Activated CD4-positive, alpha-beta T cell treated with anti-CD3 and anti-CD28 coated beads, Interleukin-2, amount 50 U/mL, for 16 hours (primary cell): ENCODE measurements around the gene FMNL2.
A peak's percentile ranks its signal among the peaks of the same experiment; 100 is the strongest.
"Not testable (repeated sequence)": the region's sequence is repeated elsewhere in the genome, so short reads cannot be mapped to it uniquely, and the experiment has no call there.

Experiments used
- DNase-seq: peaks from one replicate; pipeline ENCODE4 v3.0.0-alpha.2; 2020

Gene FMNL2

DNA sequence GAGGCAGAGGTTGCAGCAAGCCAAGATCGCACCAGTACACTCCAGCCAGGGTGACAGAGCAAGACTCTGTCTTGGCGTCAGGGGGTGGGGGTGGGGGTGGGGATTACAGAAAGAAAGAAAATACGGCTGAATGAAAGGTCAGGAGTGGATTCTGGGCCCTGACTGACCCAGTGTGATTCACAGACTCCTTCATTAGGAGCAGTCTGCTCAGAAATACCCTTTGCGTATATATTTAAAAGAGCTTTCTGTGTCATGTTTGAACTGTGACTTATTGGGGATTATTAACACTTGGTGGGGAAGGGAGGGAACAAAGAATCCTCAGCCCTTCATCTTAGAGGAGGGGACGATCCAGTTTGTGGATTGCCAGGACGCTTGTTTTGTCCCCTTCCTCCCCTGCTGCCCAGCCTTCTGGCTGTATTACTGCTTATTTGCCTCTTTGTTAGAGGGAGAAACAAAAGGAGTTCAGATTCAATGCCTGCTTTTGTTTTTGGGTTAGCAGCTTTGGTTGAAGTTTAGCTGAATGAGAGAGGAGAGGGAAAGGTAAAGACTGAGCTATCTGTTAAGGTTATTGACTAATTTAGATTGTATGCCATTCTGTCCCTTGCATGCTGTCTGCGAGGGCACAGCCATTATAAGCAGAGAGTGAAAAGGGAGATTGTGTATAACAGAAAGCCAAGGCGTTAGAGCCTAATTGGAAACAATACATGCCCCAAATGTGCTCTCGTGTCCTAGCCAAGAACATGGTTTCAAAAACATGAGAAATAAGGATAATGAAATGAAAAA is 118.3 kb downstream of the FMNL2 start:
- no peak for DNase-seq

DNA sequence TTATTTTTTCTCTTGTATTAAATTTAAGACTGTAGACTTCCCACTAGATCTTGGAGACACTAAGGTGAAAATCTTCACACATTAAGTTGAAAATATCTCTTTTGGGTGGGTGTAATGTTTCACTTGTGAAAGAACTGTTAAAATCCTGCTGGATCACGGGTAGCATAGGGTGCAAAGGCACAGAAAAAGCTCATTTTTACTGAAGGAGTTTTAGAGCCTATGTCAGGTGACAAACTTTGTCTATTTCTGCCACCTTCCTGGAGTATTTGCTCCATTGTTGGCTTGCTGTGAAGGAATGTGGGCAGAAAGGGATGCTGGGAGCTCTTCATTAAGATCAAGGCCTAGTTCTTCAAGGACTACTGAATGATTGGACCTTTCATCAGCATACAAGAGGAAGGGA is 119.4 kb downstream of the FMNL2 start:
- no peak for DNase-seq

DNA sequence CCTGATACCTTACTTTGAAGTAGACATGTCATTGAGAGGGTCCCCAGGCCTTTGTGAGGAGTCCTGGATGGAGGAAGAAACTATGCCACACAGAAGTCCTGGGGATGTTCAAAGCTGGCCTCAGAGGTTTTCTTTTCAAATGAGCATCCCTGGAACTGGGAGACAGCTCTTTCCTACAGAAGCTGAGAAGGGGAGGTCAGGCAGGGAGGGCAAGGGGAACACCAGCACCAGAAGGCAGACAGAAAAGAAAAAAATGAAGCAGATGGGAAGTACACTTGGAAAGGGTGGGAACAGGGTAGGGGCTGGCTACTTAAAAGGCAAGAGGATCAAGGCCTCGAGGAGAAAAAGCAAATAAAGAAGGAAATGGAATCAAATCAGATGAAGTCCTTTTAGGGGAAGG is 120.0 kb downstream of the FMNL2 start:
- no peak for DNase-seq

DNA sequence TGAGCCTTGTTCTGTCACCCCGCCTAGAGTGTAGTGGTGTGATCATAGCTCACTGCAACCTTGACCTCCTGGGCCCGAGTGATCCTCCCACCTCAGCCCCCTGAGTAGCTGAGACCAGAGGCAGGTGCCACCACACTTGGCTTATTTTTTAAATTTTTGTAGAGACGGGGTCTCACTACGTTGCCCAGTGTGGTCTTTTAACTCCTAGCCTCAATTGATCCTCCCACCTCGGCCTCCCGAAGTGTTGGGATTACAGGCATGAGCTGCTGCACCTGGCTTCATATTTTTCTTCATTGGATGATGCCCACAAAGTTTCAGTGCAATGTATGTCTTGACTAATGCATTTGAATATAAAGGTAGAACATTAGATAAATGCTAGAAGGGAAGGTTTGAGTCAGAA is 120.8 kb downstream of the FMNL2 start:
- DNase-seq = no peak

DNA sequence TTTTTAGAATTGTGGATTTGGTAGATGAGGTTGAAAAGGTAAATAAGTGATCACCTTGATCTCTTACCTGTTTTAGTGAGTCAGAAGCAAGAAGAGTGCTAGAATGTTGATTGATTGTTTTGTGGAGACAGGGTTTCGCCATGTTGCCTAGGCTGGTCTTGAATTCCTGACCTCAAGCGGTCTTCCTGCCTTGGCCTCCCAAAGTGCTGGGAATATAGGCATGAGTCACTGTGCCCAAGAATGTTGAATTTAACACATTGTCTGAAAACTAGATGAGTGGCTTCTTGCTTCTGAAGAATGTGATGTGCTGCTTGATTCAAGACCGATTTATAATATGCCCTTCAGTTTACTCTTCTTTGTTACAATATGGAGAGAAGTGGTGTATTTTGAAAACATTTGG is 121.3 kb downstream of the FMNL2 start:
- DNase-seq = no peak

DNA sequence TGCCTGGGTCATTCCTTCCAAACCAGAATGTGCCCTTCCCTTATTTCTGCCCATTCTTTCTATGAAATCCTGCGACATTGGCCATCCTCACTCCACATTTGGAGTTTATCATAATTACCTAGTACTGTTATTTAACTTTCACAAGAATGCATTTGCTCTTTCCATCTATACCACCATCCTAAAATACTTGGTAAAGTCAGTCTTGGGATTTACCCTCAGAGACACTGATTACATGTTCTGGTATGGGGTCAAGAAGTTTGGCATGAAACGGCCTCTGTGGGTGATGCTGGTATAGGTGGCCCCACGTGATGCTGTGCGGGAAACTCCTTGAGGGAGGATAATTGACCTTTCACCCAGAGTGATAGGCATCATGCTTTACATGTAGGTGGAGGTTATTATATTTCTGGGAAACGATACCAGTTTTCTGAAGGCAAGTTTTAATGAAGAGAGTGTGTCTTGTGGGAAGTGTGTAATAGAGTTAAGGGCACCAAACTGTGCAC is 123.5 kb downstream of the FMNL2 start:
- DNase-seq = no peak

DNA sequence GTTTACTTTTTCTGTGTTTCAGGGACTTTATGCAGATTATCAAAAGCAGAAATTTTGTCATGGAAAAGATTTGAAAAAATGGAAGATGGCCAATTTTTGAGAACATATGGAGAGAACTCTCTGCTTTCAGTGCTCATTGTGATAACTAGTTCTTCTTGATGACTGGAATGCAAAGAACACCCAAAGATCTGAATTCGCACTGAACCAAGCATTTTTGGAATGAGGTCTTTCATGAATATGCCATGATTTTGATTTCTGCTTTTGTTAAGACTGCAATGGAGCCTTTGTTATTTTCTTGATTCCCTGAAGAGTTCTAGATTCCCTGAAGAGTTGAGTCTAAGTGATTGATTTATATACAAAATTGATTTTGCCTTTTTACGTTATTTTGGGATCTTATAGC is 124.1 kb downstream of the FMNL2 start:
- DNase-seq = no peak

DNA sequence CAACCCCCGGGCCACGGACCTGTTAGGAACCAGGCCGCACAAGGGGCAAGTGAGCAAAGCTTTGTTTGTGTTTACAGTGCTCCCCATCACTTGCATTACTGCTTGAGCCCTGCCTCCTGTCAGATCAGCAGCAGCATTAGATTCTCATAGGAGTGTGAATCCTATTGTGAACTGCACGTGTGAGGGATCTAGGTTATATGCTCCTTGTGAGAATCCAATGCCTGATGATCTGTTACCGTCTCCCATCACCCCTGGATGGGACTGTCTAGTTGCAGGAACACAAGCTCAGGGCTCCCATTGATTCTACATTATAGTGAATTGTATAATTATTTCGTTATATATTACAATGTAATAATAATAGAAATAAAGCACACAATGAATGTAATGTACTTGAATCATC is 125.6 kb downstream of the FMNL2 start:
- DNase-seq = no peak

DNA sequence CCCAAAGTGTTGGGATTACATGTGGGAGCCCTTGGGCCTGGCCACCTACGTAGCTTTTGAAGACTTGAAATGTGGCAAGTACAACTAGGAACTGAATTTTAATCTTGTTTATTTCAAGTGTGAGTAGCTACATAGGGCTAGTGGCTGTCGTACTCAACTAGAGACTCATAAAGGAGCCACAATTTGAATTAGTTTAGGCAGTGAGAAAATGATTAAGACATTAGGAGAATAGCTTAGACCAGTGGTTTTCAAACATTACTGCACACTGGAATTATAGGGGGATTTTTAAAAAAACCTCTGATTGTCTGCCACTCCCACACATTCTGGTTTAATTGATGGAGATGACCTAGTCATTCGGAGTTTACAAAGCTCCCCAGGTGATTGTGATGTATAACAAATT is 127.1 kb downstream of the FMNL2 start:
- DNase-seq = no peak

DNA sequence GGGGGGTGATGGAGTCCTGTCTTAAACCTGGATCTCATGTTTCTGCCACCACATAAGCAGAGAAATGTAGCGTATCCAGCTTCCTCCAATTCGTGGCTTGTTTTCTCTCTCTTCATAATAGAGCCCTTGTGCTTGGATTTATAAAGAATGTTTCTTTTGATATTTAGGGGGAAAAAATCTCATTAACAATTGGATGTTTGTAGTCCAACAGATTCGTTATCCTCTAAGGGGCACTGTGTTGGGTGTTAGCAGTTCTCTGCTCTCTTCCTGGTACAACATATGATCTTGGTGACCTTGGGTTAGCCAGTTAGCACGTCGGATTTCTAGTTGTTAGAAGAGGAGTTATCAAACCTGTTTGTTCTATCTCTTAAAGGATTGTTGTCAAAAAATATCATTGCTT is 127.8 kb downstream of the FMNL2 start:
- no peak for DNase-seq

DNA sequence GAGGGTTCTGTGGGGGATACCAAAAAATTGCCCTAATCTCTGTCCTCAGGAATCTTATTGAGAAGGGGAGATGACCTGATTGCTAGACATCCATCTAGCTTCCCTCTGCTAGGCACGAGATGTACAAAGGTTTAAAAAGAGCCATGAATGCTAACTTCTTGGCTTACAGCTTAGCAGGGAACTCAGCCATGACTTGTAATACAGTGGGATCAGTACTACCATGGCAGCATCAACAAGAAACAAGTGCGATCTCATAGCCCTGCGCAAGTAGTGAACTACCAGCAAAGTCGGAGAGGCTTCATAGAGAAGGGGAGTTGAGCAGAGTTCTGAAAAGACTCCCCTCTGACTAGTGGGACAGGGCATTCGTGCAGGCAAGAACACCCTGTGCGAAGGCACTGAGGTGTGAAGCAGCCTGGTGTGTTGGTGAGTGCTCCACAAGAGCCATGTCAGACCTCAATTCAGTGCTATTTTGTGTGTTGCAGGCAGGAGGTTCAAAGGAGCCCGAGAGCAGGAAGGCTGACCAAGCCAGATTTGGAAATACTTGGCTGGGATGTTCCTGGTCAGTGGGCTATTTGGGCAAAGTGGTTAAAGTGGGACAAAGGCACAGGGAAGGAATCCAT is 130.0 kb downstream of the FMNL2 start:
- DNase-seq = no peak

DNA sequence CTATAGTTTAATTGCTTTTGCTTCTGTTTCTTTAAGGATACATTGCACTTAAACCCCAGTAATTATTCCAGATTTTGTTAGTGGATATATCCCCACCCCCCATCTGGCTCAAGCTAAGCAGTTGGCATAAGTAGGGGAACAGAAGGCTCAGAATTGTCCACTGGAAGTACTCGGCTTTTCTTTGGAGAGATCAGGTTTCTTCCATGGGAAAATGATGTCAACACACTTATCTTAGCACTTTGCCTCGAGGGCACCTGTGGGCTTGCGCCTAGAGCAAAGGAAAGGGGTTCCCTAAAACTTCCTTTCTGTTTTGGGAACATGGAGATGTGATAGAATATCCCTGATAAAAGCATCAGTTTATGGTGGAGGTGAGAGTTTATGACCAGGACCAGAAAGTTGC is 130.6 kb downstream of the FMNL2 start:
- no peak for DNase-seq

DNA sequence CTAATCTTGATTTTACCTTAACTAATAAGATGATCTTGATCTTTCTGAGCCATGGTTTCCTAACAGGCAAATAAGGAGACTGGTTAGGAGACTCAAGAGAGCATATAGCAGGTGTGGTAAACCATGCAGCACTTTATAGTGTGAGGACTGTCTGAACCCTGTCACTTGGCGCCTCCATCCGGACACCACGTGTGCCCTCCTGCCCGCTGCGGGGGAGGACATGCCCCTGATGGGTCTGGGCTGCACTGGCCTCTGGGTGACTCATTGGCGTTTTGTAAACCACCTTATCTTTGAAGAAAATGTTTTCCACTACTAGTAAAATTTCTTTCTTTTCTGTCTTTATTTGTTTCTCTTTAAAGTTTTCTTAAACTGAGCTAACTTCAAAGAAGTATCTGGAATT is 131.1 kb downstream of the FMNL2 start:
- DNase-seq = no peak

DNA sequence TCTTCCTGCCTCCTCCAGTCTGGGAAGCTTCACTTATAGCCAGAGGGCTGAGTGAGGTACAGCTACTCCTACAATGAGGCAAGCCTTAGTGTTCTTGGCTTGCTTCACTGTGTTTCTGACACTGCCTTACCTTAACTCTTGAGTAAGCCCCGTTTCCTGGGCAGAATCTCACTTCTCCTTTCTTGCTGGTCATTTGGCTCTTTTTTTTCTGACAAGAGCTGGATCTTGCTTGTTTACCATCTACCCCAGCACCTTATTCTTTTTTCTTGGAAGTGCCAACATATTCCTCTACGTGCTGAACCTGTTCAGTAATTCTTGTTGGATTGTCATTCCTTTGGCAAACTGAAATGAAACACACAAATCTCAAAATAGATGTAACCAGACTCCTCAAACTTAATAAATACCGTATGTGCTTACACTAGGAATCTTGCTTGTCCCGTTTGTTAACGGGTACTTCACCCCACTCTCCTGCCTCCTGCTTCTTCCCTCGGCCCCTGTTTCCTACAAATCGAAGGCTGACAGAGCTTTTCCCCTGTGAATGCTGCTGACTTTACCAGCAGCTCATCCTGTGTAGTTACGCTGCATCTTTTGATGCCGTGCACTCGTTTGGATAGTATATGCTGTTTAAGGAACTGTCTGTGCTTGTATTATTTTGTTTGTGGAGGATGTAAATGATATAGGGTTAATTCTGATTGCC is 132.2 kb downstream of the FMNL2 start:
- DNase-seq = no peak

DNA sequence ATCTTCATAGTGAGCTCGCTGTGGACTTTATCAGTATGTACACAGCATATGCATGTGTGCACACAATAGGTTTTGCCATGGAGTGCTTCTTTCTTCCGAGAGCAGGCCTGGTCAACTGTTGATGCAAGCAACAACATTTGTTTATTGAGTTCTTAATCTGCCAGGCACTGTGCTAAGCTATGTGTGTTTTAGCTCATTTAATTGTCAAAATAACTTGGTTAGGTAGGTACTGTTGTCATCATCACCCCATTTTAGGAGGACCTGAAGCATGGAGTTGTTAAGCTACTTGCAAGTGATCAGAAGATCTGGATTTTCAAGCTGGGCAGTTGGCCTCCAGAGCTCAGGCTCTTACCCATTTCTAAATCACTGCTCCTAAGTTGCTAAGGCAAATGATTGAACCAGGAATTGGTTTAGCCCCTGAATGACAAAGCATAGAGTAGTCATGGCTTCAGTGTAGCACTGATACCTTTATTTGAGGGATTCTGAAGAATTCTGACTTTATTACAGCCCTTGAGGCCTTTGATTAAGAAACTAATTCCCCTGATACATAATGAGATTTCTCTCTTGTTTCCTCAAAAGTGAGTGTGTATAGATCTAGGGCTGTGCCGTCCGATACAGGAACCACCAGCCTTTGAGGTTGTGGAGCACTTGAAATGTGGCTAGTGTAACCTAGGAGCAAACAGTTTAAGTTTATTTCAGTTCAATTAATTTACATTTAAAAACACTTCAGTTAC is 132.9 kb downstream of the FMNL2 start:
- no peak for DNase-seq

DNA sequence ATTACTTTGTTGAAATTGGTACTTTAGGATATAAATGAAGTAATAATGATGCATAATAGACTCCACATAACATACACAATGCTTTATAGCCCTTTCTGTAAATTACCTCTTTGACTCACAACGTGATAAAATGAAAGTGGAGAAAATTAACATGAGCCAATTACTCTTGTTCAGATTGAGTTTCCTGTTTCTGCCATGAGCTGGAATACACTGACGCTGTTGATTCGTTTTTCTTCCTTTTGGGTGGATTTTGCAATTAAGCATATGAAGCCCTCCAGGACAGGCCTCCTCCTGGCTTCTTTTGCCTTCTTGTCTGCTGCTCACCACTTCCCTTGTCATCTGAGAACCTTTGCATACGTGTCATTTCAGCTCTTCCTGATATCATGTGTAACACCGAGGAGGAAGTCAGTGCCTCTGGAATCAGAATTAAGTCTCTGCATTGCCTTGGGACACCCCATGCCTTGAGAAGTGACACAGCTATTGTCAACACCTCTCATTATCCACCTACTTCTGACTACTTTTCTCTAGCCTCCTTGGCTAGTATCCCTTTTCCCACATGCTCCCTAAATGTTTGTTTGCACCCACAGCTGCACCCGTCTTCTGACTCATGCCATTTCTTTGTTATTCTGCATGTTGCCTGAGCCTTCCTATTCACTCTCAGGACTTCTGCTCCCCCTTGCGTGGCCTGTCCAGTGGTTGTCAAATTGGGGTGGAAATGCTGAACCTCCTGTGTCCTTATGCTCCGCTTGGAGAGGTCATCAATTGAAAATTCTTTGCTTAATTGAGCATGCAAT is 134.1 kb downstream of the FMNL2 start:
- DNase-seq = peak; percentile 35

DNA sequence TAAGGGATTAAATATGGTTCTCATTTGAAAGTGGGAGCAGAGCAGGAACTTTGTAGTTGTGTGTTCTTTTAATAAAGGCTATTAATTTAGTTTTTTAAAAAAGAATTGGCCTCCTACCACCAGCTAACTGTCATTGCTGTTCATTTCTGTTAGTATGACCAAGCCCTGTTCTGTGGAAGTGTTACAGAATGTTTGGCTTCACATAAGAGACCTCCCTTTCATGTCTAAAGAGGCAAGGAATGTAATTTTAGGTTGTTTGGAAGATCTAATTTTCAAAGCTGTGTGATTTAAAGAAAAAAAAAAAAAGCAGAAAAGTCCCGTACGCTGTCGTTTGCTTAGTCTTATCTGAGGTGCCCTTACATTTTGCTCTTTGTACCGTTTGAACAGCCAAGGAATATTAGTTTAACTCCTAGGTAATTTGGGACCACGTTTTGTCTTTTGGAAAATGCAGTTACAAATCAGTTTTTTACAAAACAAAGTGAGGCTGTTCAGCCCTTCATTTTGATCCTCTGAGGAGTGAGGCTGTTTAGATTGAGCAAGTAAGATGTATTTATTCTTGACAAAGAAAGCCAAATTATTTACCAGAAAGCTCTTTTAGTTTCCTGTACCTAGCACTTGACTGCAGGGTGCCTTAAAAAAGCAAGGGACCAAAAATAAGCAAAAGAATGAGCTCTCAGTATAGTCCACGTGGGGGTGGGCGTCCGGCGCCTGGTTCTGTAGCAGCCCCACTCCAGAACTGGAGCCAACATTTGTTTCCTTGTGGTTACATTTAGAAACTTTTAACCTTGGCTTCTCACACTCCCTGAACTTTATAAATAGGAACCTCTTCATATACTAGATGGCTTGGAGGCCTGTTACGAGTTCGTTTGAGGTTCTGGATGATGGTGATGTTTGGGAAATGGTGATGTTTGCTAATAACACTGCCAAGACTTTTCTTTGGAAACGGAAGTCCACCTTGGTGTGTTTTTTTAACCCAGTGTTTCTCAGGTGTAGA is 136.2 kb downstream of the FMNL2 start:
- DNase-seq = no peak

DNA sequence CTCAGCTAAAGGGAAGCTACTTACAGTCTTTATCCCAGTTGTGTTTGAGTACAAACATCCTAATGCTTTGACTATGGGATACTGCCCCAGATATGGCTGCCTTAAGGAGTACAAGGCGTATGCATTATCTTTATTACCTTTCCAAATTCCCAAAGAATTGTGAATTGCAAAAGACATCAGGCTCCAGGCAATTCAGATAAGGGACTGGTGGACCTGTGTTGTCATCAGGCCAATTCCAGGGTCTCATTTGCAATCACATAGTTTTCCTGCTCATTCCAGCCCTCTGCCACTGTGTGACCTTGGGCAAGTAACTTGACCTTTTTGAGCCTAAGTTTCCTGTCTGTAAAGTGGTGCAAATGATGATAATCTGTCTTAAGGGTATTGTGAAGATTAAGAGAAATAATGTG is 137.5 kb downstream of the FMNL2 start:
- DNase-seq = no peak

DNA sequence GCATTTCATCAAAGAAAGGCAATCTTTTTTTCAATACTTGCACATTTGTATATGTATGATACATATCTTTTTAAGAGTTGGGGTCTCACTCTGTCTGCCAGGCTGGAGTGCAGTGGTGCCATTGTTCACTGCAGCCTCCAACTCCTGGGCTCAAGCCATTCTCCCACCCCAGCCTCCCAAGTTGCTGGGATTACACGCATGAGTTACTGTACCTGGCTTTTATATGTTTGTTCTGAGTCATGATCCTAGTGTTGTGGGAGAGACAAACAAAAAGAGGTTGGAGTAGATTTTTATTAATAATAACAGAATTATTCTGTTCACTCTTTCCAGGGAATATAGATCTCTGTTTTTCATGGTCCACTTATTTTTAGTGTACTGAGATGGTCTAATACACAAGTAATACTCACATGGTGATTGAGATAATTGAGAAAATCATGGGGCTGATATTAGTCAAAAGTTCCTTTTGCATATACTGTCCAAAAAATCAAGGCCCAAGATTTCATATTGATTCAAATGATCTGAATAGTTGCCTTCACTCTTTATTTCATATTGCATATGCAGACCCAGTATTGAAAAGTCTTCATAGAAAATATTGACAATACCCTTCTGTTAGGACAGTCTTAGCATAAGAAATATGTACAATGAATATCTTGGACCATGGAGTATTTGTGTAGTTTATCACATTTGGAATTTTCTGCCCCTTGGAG is 138.3 kb downstream of the FMNL2 start:
- DNase-seq = no peak

DNA sequence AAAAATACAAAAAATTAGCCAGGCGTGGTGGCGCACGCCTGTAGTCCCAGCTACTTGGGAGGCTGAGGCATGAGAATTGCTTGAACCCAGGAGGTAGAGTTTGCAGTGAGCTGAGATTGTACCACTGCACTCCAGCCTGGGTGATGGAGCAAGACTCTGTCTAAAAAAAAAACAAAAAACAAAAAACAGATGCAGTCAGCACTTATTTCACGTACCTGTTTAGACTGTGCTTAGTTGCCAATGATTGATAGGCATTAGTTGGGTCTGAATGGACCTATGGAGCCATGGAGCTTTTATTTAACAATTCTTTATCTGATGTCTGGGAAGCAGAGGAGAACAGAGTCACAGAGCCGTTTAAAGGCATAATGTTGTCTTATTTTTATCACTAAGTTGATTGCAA is 139.5 kb downstream of the FMNL2 start:
- DNase-seq = not testable (repeated sequence)

DNA sequence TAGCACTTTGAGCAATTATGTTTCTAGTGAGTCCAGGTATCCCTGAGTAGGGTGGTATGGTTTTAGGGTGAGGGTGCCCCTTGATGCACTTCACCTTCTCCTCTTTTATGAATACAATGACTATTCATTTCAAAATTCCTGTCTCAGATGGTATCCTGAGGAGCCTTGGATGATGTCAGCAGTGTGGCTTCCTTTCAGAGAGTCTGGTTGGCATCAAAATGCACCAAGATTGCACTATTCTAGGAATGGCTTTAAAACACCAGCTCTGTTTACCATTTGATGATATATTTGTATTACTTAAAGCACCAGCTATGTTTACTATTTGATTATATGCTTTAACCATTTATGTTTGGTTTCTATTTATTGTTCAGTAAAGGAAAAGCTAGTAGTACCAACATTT is 141.0 kb downstream of the FMNL2 start:
- no peak for DNase-seq
